Activated CD8-positive, alpha-beta memory T cell treated with anti-CD3 and anti-CD28 coated beads for 36 hours (primary cell): ENCODE results near the gene PRR7. TPM values are rescaled to one million over a fixed set of nuclear protein-coding genes. Genes with fewer than 3 reads are reported as not detected.

Experiments used
- CTCF ChIA-PET: fragments of 350-600 bp; sonication (Branson Sonifier 250); formaldehyde crosslinking; loops from one replicate; lab custom pipeline; 2021; ENCODE audit warnings: antibody characterized with exemption; lab: Charles Lee
- POLR2A ChIA-PET: fragments of 350-600 bp; sonication (Branson Sonifier 250); formaldehyde crosslinking; loops from one replicate; lab custom pipeline; 2021; ENCODE audit warnings: antibody characterized with exemption; lab: Charles Lee
- total RNA-seq, 2 experiments: library from RNA; stranded (reverse); gene quantifications; one replicate each; pipeline ENCODE4 v1.2.3, GENCODE V29; 2021

PRR7 gene
- total RNA-seq, 2 experiments from 2014 or later = 18.7 to 20.1 TPM

- POLR2A ChIA-PET = no interaction called here
- CTCF ChIA-PET = interaction anchor here (0.6 kb wide), 1 partner anchor 689 kb away, joined by 3 read pairs; no protein-coding TSS in a partner anchor
These were observed 57.8 kb downstream of the PRR7 start for GRCh38 chr5:177504086-177505056.

- POLR2A ChIA-PET = interaction anchor here (0.9 kb wide), 1 partner anchor 16 kb away, joined by 3 read pairs; no protein-coding TSS in a partner anchor
These were observed 58.5 kb downstream of the PRR7 start for GRCh38 chr5:177505075-177505474.

More at GRCh38 chr5:177505075-177505474, 58.5 kb downstream of the PRR7 start:
- CTCF ChIA-PET = interaction anchor here (0.6 kb wide), 1 partner anchor 688 kb away, joined by 3 read pairs; no protein-coding TSS in a partner anchor

Other genes starting within 250 kb of the PRR7 start
- 10 to 100 TPM; 33.5 TPM for gene RAB24, start 143.1 kb upstream of the PRR7 start, total RNA-seq
- 100 to 1,000 TPM; 360 to 372 TPM for gene PRELID1, start 143.0 kb upstream of the PRR7 start, total RNA-seq
- gene MXD3, start 134.9 kb upstream of the PRR7 start, total RNA-seq = 10 to 100 TPM; 11.0 to 11.8 TPM
- 100 to 1,000 TPM; 110 to 117 TPM for gene LMAN2, start 95.1 kb upstream of the PRR7 start, total RNA-seq
- gene RGS14, start 88.9 kb upstream of the PRR7 start, total RNA-seq = 10 to 100 TPM; 42.8 to 43.5 TPM
- gene SLC34A1, start 62.4 kb upstream of the PRR7 start, total RNA-seq = not detected
- gene PFN3, start 46.2 kb upstream of the PRR7 start, total RNA-seq = not detected
- 10 to 100 TPM; 12.0 to 12.7 TPM for gene F12, start 37.2 kb upstream of the PRR7 start, total RNA-seq
- gene GRK6, start 20.1 kb upstream of the PRR7 start, total RNA-seq = 100 to 1,000 TPM; 179 to 180 TPM
- 100 to 1,000 TPM; 102 to 104 TPM for gene DBN1, start 26.8 kb downstream of the PRR7 start, total RNA-seq
- gene PDLIM7, start 50.8 kb downstream of the PRR7 start, total RNA-seq = 10 to 100 TPM; 50.0 to 51.5 TPM
- 1 to 10 TPM; 9.8 TPM for gene DOK3, start 63.0 kb downstream of the PRR7 start, total RNA-seq
- gene DDX41, start 70.1 kb downstream of the PRR7 start, total RNA-seq = 100 to 1,000 TPM; 204 to 212 TPM
- gene FAM193B, start 107.7 kb downstream of the PRR7 start, total RNA-seq = 10 to 100 TPM; 58.7 to 59.3 TPM
- 100 to 1,000 TPM; 136 to 137 TPM for gene TMED9, start 145.4 kb downstream of the PRR7 start, total RNA-seq
- gene B4GALT7, start 153.3 kb downstream of the PRR7 start, total RNA-seq = 10 to 100 TPM; 20.7 to 22.7 TPM